Fibroblast of skin of abdomen (primary cell): ENCODE results near the gene GABPB1.
A peak's percentile ranks its signal among the peaks of the same experiment; 100 is the strongest.

Experiments used
- DNase-seq: peaks from one replicate; pipeline ENCODE4 v3.0.0-alpha.2; 2013

Gene GABPB1

DNA sequence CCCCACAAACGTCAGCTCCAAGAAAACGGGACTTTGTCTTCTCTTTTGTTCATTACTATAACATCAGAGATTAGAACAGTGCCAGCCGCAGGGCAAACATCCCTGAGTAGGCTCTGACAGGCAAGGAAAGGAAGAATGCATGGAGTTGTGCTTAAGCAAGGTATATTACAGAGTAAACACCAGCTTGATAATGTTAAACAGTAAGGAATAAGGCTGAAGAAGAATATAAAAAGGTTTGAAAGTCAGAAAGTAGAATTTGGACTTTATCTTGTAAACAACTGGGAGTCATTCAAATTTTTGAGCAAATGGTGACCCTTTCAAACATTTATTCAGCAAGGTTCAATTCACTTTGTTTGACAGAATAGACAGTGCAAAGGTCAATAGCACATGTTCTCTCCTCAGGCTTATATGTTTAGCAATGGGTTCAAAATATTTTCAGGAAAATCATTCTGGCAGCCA lies 11.0 kb downstream of the GABPB1 start:
- no peak for DNase-seq

DNA sequence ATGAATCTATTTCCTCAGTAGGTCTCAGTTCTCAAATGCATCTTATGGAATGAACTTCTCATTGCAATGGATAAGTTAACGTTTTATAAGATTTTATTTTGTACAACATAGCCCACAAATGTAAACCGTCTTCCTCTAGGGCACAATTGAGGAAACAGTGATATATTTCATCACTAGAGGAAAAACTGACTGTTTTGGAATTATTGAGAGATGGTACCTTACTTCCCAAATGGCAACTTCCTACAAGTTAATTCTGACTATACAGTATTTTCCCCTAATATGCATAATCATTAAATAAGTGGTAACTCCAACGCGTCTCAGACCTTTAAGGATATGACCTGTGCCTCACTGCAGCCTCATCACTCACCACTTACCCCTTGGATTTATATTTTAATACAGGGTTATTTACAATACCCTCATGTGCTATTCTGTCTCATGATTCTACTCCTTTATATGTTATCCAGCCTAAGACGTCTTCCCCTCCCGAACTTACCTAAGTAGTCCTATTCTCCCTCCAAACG lies 13.3 kb downstream of the GABPB1 start:
- no peak for DNase-seq

DNA sequence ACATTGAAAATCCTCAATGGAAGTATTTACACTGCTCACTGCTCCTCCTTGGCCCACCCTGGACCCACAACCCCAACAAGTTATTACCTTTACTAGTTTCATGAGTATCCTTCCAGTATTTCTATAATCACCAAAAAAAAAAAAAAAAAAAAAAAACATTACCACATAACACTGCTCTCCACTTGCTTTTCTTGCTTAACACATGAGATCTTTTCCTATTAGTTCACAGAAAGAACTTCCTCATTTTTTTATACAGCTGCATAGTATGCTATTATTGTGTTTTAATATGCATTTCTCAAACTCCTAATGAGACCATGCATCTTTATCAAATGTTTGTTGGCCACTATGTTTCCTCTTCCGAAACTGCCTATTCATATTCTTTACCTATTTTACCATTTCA lies 14.6 kb downstream of the GABPB1 start:
- no peak for DNase-seq

GRCh38 chr15:50339717-50340116 lies 15.3 kb downstream of the GABPB1 start:
- no peak for DNase-seq

- DNase-seq, result no peak
Measured at GRCh38 chr15:50335251-50335650, 19.7 kb downstream of the GABPB1 start.

- DNase-seq, result no peak
Measured at GRCh38 chr15:50333229-50333628, 21.8 kb downstream of the GABPB1 start.

GRCh38 chr15:50330921-50331320 lies 24.1 kb downstream of the GABPB1 start:
- DNase-seq, result no peak

DNA sequence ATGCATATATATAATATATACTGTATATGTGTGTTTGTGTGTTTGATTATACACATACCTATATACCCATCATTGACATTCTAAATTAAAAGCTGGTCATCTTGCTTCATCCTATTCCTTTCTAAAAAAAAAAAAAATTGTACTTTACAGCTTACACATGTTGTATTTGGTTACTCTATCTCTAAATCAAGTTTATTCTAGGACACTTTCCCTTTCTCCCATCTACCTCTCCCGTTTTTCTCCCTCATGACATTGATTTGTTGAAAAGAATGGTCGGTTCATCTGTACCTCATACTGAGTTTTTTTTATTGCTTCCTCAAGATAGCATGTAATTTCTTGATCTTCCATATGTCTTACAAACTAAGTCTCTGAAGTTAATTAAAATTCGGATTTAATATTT lies 26.9 kb downstream of the GABPB1 start:
- DNase-seq, result no peak

DNA sequence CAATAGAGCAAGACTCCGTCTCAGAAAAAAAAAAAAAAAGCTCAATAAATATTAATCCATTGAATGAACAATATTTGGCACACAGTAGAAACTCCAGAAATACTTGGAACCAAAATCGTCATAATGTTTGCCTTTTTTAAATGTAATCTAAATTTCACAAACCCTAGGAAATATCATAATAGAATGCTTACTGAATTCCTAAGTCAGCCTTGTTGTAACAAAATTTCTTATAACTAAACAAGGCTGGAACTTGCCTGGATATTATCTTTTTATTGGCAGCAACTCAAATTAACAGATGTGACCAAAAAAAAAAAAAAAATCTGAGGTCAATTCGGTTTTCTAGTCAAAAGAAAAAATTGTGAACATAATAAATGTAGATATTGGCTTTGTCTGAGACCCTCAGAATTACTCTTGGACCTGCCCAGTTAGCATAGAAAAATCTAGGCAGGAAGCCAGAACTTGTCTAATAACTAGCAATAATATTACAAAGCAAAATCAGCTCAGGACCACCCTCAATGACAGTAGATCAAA lies 33.3 kb downstream of the GABPB1 start:
- DNase-seq, result no peak

GRCh38 chr15:50320504-50320903 lies 34.5 kb downstream of the GABPB1 start:
- no peak for DNase-seq

DNA sequence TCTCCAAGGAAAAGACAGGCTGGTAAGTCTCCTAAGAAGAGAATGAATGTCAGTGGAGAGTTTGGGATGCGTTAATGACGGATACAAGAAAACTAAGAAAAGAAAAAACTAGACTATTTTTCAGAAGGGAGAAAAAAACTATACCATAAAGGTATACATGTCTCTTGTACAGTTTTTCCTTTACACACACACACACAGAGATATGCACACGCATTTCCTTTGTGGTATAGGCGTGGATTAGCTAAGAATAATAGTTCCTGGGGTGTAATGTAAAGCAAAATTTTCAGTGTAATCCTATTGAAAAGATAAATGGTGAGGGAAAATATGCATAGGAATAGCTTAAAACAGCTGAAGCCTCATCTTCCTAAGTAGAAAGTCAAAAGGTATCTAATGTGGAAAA lies 36.3 kb downstream of the GABPB1 start:
- DNase-seq, result no peak

- peak; percentile 42 for DNase-seq
Measured at GRCh38 chr15:50315814-50316630, 39.0 kb downstream of the GABPB1 start.

DNA sequence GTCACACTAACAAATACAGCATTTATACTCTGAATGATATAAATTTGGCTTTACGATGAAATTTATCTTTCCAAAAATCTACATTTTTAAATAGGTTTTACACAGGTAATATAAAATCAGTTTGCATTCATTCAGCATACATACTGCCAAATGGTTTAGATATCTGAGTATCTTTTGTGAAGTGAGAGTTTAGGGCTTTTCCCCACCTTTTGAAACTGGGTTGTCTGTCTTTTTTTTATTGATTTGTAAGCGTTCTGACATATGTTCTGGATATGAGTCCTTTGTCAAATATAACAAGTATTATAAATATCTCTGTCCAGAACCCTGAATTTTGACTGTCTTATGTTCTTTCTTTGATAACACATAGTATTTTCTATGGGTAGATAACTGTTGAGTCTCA lies 42.4 kb downstream of the GABPB1 start:
- DNase-seq, result no peak

- DNase-seq, result no peak
Measured at GRCh38 chr15:50307799-50308198, 47.2 kb downstream of the GABPB1 start.

DNA sequence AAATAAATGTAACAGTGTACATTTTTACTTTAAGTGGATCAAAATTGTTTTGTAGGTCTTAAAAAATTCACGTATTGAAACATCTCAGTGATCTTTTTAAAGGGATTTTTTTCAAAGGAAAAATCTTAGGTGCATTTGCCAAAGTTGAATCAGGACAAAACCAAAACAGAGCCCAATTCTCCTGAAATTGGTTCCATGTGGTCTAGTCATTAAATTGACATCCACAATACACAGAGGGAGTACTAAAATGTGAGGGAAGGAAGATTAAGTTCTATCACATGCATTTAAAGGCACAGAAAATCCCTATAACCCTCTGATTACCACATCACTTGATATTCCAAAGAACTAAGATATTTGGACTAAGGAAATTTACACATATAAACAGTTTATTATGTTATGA lies 50.2 kb downstream of the GABPB1 start:
- DNase-seq, result no peak

DNA sequence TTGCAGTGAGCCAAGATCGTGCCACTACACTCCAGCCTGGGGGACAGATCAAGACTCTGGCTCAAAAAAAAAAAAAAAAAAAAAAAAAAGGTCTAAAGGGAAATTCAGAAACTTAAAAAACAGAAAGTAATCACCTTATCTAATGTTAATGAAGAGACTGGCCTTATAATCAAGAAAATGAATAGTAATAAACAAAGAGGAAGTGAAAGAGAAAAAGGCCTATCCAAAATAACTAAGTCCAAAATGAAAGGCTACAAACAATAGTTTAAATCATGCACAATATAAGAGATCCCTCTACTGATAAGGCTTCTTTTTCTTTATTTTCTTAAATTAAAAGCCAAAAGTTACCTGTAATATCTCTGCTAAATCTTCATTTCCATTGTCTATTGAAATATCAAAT lies 52.4 kb downstream of the GABPB1 start:
- no peak for DNase-seq

DNA sequence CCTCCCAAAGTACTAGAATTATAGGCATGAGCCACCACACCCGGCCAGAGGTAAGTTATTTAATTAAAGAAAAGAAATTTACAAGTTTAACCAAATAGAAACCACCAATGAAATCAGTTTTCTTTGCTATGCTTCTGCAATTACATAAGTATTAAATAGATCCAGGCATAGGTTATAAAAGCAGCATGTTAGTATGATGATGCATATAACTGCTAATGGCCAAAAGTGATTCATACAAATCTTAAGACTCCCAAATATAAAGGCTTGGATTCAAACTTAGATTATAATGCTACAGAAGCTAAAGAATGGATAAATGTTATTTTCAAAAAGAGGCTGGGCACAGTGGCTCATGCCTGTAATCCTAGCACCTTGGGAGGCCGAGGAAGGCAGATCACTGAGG lies 56.7 kb downstream of the GABPB1 start:
- DNase-seq, result peak; percentile 17

GRCh38 chr15:50295966-50296365 lies 59.0 kb downstream of the GABPB1 start:
- DNase-seq, result no peak

DNA sequence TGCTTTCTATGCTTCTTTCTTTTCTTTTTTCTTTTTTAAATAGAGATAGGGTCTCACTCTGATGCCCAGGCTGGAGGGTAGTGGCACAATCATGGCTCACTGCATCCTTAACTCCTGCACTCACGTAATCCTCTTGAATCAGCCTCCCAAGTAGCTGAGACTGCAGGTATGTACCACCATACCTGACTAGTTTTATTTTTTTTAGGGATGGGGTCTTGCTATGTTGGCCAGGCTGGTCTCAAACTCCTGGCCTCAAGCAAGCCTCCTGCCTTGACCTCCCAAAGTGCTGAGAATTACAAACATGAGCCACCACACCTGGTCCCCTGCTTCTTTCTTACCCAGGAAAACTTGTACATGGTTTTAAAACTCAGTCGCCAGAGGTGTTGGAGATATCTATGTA lies 65.2 kb downstream of the GABPB1 start:
- no peak for DNase-seq

DNA sequence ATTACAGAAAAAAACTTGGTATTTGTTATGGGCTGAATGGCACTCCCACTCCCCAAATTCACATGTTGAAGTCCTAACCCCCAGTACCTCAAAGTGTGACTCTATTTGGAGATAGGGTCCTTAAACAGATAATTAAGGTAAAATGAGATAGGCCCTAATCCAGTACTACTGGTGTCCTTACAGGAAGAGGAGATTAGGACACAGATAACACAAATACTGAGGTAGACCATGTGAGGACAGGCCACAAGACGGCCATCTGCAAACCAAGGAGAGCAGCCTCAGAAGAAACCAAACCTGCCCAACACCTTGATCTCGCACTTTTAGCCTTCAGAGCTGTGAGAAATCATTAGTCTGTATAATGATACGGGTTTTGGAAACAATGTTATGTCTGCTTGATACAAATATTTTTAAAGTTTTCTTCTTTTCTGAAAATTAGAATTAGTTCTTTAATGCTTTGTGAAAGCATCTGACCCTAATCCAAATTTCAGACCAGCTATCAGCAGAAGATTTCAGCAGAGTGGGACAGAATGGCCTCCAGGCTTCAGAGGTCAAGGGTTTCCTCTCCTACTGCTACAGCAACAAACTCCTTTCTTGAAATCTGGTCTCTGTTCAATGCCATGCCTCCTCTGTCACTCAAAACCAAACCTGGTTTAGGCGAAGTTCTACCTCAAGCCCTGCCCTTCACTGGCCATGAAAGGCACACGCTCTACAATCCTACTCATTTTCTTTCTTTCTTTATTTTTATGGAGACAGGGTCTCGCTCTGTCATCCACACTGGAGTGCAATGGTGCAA lies 67.5 kb downstream of the GABPB1 start:
- DNase-seq, result no peak

- no peak for DNase-seq
Measured at GRCh38 chr15:50281427-50281826, 73.6 kb downstream of the GABPB1 start.

DNA sequence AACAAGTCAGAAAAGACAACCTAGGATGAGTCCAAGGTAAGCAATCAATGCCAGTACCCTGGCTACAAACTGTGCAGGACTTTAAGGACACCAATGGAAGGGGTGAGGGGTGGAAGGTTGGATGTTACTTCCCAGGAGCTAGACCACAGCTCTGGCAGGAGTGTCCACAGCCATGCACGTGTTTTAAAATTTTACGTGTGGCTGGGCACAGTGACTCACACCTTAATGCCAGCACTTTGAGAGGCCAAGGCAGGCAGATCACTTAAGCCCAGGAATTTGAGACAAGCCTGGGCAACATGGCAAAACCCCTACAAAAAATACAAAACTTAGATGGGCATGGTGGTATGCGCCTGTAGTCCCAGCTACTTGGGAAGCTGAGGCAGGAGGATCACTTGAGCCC lies 74.7 kb downstream of the GABPB1 start:
- no peak for DNase-seq

DNA sequence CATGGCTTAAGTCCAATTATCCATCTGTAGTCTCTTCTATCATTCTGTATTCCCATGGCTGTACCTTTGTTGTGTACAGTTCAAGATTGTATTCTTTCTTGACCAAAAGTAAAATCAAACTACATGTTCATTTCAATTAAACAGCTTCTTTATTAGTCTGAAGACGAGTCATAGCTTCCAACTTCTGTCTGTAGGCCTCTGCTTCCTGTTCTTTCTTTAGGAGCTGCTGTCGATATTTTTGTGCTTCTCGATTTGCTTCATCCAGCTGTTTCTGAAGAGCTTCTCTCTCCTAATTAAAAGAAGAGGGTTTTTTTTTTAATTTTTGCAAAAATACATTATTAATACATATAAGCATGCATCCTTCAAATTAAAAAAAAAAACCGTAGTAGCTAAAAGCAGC lies 76.5 kb downstream of the GABPB1 start:
- DNase-seq, result no peak

DNA sequence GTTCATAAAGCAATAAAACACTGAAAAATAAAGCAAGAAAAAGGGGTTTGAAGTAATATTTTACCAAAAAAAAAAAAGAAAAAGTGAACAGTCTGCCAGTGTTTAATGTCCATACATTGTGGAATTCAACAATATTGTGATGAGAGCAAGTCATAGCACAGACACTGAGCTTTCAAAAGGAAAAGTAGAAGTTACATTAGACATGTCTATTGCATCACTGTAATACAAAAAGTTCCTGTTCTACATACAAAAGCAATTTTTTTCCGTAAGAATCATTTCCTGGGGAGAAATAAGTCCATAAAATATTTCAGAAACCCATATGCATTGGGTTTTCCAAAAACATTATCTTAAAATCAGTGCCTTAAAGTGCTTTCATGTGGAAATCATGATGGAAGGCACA lies 77.6 kb downstream of the GABPB1 start:
- DNase-seq, result no peak
